NB4 (cell line): Measurements from ENCODE around the gene MMAB.

Experiments used
- CTCF ChIP-seq: IDR thresholded peaks from one replicate; pipeline ENCODE4 v1.5.1; 2012; ENCODE audit warnings: low read depth, low read length
- MAX ChIP-seq: IDR thresholded peaks from 2 replicates; pipeline ENCODE4 v1.6.1; 2011; ENCODE audit warnings: low read depth, low read length
- MYC ChIP-seq: IDR thresholded peaks from 2 replicates; pipeline ENCODE4 v1.6.1; 2011; ENCODE audit warnings: low read depth, low read length
- POLR2A ChIP-seq: IDR thresholded peaks from 2 replicates; pipeline ENCODE4 v1.6.1; 2011; ENCODE audit warnings: mild to moderate bottlenecking; ENCODE audit not compliant: insufficient read length; ENCODE audit errors: extremely low read depth

- TF ChIP-seq CTCF (no peak), POLR2A (no peak), MAX (no peak), MYC (no peak)
These were observed 828 bp downstream of the MMAB start for GRCh38 chr12:109572506-109572845.
